HepG2 (cell line): ENCODE measurements around the gene NDUFS1. TPM values are rescaled to one million over a fixed set of nuclear protein-coding genes. Genes with fewer than 3 reads are reported as not detected.

ENCODE experiments used
- ETV5 ChIP-seq: IDR thresholded peaks from 2 replicates; pipeline ENCODE4 v1.6.1; 2018; ENCODE audit warnings: missing biosample characterization, missing genetic modification reagents, inconsistent platforms, borderline replicate concordance
- HHEX ChIP-seq: IDR thresholded peaks from 2 replicates; pipeline ENCODE4 v1.6.1; 2016; ENCODE audit warnings: control low read depth
- MIXL1 ChIP-seq: IDR thresholded peaks from 2 replicates; pipeline ENCODE4 v1.6.1; 2016
- NR2F2 ChIP-seq: IDR thresholded peaks from 2 replicates; pipeline ENCODE4 v1.6.1; 2012; ENCODE audit warnings: low read depth, inconsistent platforms, borderline replicate concordance
- ZNF12 ChIP-seq: sonication (generic); formaldehyde crosslinking; IDR thresholded peaks from 2 replicates; pipeline ENCODE4 v1.5.0; 2020; ENCODE audit warnings: missing genetic modification reagents
- ZNF20 ChIP-seq: sonication (generic); formaldehyde crosslinking; IDR thresholded peaks from 2 replicates; pipeline ENCODE4 v1.4.0; 2020; ENCODE audit warnings: mild to moderate bottlenecking, moderate library complexity, missing genetic modification reagents
- ZNF24 ChIP-seq: fragments of 450-650 bp; IDR thresholded peaks from 2 replicates; pipeline ENCODE4 v1.6.1; 2017; ENCODE audit warnings: antibody characterized with exemption, mild to moderate bottlenecking
- ZNF33B ChIP-seq: sonication (generic); formaldehyde crosslinking; IDR thresholded peaks from 2 replicates; pipeline ENCODE4 v1.5.1; 2020; ENCODE audit warnings: mild to moderate bottlenecking, missing genetic modification reagents
- ZNF563 ChIP-seq: sonication (generic); formaldehyde crosslinking; IDR thresholded peaks from 2 replicates; pipeline ENCODE4 v1.8.0; 2022; ENCODE audit warnings: mild to moderate bottlenecking, moderate library complexity, missing genetic modification reagents
- polyA plus RNA-seq, 8 experiments: library from polyadenylated mRNA; depleted of rRNA in 3 of 8; stranded (reverse) in 7 of 8; unstranded in 1 of 8; fragments of >200 nt; fragmentation: Illumina TruSeq in 4 of 8; extraction: Trizol in 4 of 8; gene quantifications; 2 replicates each; pipeline versions ENCODE4 v1.2.1 to v1.2.3, GENCODE V29; 2011 to 2016; ENCODE audit warnings: low read depth in 4 of 8, missing spikeins in 1 of 8, mixed read lengths in 1 of 8; ENCODE audit not compliant: insufficient read depth in 1 of 8
- total RNA-seq, 5 experiments: library from RNA; depleted of rRNA; stranded (reverse); fragments of >200 nt; fragmentation: Illumina TruSeq; extraction: Trizol; gene quantifications; 2 replicates each; pipeline ENCODE4 v1.2.3, GENCODE V29; 2016; ENCODE audit warnings: low read depth in 1 of 5
- TF ChIP-seq, protein P1 (sequence below): sonication (generic); formaldehyde crosslinking; IDR thresholded peaks from 2 replicates; pipeline ENCODE4 v1.4.0; 2020; ENCODE audit warnings: missing genetic modification reagents
- TF ChIP-seq, protein P2 (sequence below): sonication (generic); formaldehyde crosslinking; IDR thresholded peaks from 2 replicates; pipeline ENCODE4 v1.5.0; 2020; ENCODE audit warnings: mild to moderate bottlenecking, missing genetic modification reagents
- TF ChIP-seq, protein P3 (sequence below): sonication (generic); formaldehyde crosslinking; IDR thresholded peaks from 2 replicates; pipeline ENCODE4 v1.4.0; 2020; ENCODE audit warnings: missing genetic modification reagents
- TF ChIP-seq, protein P4 (sequence below): IDR thresholded peaks from 2 replicates; pipeline ENCODE4 v1.6.1; 2016; ENCODE audit warnings: mild to moderate bottlenecking
- TF ChIP-seq, protein P5 (sequence below): sonication (generic); formaldehyde crosslinking; IDR thresholded peaks from 2 replicates; pipeline ENCODE4 v1.5.1; 2020; ENCODE audit warnings: missing genetic modification reagents, mild to moderate bottlenecking, borderline replicate concordance

NDUFS1 gene
- total and polyA plus RNA-seq, 2 of the 13 experiments (the other 11 are each of a cell fraction or from before 2014, with no cell fraction given) = 139 to 242 TPM

DNA sequence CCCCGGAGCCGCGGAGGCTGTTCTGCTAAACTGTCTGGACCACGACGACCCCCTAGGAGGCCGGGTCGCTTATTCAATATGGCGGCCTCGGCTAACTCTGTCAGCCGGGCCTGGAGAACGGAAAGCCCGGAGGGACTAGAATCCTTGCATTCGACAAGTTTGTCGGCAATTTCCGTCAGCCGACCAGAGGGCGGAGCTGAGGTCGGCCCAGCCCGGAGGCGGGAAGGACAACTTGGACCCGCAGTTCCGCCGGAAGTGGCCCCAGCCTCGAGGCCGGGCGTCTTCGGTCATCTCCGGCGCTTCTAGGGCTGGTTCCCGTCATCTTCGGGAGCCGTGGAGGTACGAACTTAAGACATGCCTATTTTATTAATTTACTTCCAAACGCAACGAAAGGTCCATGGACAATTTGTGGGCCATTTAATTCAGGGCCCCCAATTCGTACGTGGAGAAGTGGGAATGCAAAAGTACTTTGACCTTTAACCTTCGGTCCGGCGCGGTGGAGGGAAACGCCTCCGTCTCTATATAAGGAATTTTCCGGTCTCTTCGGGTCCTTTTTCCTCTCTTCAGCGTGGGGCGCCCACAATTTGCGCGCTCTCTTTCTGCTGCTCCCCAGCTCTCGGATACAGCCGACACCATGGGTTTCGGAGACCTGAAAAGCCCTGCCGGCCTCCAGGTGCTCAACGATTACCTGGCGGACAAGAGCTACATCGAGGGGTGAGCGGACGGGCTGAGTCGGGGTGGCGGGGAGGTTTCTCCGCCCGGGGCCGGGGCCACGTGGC, at the start of gene NDUFS1, which contains the start of gene EEF1B2 (continued):
- TF ChIP-seq ZNF20 (CRISPR knock-in tag) (peak; percentile 87; the same call in 1 of the 2 replicates), ETV5 (peak; percentile 95), ZNF563 (CRISPR knock-in tag) (peak; percentile 78), ZNF24 (peak; percentile 37; the same call in 1 of the 2 replicates), MIXL1 (CRISPR knock-in tag) (peak; percentile 42; the same call in 1 of the 2 replicates), ZNF33B (CRISPR knock-in tag) (peak; percentile 37; the same call in 1 of the 2 replicates), HHEX (CRISPR knock-in tag) (no peak), NR2F2 (peak; percentile 85), ZNF12 (CRISPR knock-in tag) (peak; percentile 72)
- TF ChIP-seq, protein P1, sequence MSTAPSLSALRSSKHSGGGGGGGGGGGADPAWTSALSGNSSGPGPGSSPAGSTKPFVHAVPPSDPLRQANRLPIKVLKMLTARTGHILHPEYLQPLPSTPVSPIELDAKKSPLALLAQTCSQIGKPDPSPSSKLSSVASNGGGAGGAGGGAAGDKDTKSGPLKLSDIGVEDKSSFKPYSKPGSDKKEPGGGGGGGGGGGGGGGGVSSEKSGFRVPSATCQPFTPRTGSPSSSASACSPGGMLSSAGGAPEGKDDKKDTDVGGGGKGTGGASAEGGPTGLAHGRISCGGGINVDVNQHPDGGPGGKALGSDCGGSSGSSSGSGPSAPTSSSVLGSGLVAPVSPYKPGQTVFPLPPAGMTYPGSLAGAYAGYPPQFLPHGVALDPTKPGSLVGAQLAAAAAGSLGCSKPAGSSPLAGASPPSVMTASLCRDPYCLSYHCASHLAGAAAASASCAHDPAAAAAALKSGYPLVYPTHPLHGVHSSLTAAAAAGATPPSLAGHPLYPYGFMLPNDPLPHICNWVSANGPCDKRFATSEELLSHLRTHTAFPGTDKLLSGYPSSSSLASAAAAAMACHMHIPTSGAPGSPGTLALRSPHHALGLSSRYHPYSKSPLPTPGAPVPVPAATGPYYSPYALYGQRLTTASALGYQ = peak; percentile 63; the same call in 1 of the 2 replicates
- TF ChIP-seq, protein P2, sequence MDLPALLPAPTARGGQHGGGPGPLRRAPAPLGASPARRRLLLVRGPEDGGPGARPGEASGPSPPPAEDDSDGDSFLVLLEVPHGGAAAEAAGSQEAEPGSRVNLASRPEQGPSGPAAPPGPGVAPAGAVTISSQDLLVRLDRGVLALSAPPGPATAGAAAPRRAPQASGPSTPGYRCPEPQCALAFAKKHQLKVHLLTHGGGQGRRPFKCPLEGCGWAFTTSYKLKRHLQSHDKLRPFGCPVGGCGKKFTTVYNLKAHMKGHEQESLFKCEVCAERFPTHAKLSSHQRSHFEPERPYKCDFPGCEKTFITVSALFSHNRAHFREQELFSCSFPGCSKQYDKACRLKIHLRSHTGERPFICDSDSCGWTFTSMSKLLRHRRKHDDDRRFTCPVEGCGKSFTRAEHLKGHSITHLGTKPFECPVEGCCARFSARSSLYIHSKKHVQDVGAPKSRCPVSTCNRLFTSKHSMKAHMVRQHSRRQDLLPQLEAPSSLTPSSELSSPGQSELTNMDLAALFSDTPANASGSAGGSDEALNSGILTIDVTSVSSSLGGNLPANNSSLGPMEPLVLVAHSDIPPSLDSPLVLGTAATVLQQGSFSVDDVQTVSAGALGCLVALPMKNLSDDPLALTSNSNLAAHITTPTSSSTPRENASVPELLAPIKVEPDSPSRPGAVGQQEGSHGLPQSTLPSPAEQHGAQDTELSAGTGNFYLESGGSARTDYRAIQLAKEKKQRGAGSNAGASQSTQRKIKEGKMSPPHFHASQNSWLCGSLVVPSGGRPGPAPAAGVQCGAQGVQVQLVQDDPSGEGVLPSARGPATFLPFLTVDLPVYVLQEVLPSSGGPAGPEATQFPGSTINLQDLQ (CRISPR knock-in tag) = no peak; the same call in none of the 2 replicates
- TF ChIP-seq, protein P3, sequence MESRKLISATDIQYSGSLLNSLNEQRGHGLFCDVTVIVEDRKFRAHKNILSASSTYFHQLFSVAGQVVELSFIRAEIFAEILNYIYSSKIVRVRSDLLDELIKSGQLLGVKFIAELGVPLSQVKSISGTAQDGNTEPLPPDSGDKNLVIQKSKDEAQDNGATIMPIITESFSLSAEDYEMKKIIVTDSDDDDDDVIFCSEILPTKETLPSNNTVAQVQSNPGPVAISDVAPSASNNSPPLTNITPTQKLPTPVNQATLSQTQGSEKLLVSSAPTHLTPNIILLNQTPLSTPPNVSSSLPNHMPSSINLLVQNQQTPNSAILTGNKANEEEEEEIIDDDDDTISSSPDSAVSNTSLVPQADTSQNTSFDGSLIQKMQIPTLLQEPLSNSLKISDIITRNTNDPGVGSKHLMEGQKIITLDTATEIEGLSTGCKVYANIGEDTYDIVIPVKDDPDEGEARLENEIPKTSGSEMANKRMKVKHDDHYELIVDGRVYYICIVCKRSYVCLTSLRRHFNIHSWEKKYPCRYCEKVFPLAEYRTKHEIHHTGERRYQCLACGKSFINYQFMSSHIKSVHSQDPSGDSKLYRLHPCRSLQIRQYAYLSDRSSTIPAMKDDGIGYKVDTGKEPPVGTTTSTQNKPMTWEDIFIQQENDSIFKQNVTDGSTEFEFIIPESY (CRISPR knock-in tag) = no peak
- TF ChIP-seq, protein P4, sequence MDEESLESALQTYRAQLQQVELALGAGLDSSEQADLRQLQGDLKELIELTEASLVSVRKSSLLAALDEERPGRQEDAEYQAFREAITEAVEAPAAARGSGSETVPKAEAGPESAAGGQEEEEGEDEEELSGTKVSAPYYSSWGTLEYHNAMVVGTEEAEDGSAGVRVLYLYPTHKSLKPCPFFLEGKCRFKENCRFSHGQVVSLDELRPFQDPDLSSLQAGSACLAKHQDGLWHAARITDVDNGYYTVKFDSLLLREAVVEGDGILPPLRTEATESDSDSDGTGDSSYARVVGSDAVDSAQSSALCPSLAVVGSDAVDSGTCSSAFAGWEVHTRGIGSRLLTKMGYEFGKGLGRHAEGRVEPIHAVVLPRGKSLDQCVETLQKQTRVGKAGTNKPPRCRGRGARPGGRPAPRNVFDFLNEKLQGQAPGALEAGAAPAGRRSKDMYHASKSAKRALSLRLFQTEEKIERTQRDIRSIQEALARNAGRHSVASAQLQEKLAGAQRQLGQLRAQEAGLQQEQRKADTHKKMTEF (CRISPR knock-in tag) = peak; percentile 96
- TF ChIP-seq, protein P5, sequence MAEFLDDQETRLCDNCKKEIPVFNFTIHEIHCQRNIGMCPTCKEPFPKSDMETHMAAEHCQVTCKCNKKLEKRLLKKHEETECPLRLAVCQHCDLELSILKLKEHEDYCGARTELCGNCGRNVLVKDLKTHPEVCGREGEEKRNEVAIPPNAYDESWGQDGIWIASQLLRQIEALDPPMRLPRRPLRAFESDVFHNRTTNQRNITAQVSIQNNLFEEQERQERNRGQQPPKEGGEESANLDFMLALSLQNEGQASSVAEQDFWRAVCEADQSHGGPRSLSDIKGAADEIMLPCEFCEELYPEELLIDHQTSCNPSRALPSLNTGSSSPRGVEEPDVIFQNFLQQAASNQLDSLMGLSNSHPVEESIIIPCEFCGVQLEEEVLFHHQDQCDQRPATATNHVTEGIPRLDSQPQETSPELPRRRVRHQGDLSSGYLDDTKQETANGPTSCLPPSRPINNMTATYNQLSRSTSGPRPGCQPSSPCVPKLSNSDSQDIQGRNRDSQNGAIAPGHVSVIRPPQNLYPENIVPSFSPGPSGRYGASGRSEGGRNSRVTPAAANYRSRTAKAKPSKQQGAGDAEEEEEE (CRISPR knock-in tag) = 0 out of 2 replicates have a peak, but pooled peaks have one; percentile 25
